GM20000 (cell line): ENCODE results near the gene PTP4A1.

Experiments used
- DNase-seq: peaks from one replicate; pipeline ENCODE4 v3.0.0; 2012; ENCODE audit warnings: low spot score
- TF ChIP-seq, protein P1 (sequence below): IDR thresholded peaks from 2 replicates; pipeline ENCODE4 v1.5.1; 2012; ENCODE audit warnings: mild to moderate bottlenecking, control low read depth; ENCODE audit errors: extremely low read depth, missing control alignments

The PTP4A1 gene

DNA sequence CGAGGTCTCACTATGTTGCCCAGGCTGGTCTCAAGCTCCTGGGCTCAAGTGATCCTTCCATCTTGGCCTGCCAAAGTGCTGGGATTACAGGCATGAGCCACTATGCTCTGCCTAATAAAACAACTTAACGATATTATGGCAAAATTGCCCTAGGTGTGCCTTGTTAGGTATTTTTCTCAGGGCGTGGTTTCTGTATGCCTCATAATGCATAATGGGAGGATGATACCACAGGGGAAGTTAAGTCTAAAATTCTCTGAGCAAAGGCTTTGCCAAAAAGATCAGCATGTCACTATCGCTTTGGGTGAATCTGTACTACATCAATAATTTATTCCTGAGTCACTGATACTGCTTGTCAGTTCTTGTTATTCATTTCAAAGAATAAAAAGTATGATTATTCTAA, 15.9 kb upstream of the PTP4A1 start:
- TF ChIP-seq, protein P1, sequence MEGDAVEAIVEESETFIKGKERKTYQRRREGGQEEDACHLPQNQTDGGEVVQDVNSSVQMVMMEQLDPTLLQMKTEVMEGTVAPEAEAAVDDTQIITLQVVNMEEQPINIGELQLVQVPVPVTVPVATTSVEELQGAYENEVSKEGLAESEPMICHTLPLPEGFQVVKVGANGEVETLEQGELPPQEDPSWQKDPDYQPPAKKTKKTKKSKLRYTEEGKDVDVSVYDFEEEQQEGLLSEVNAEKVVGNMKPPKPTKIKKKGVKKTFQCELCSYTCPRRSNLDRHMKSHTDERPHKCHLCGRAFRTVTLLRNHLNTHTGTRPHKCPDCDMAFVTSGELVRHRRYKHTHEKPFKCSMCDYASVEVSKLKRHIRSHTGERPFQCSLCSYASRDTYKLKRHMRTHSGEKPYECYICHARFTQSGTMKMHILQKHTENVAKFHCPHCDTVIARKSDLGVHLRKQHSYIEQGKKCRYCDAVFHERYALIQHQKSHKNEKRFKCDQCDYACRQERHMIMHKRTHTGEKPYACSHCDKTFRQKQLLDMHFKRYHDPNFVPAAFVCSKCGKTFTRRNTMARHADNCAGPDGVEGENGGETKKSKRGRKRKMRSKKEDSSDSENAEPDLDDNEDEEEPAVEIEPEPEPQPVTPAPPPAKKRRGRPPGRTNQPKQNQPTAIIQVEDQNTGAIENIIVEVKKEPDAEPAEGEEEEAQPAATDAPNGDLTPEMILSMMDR: no peak

DNA sequence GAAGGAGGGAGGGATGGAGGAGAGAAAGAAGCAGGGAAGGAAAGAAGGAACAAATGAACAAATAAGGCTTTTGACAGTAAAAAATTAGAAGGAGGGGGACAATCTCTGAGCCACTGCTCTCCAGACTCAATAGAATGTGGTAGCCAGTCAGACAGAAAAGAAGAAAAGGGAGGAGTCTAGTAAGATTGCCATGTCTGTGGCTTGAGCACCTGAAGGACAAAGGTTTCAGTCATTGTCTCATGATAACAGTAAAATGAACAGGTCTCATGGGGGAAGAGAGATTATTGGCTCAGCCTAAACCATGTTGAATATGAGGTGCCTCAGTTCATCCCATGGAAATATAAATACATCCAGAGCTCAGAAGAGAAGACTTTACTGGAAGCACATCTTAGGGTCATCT, 14.0 kb upstream of the PTP4A1 start:
- no peak for DNase-seq
- TF ChIP-seq, protein P1: no peak

More for the DNA sequence above, 15.9 kb upstream of the PTP4A1 start:
- DNase-seq: no peak

GRCh38 chr6:63560801-63561287, 11.4 kb upstream of the PTP4A1 start:
- TF ChIP-seq, protein P1: no peak
- DNase-seq: no peak

- DNase-seq: no peak
- TF ChIP-seq, protein P1: no peak
Measured at GRCh38 chr6:63561288-63561687, 11.0 kb upstream of the PTP4A1 start.

GRCh38 chr6:63563235-63563634, 9.0 kb upstream of the PTP4A1 start:
- TF ChIP-seq, protein P1: no peak

DNA sequence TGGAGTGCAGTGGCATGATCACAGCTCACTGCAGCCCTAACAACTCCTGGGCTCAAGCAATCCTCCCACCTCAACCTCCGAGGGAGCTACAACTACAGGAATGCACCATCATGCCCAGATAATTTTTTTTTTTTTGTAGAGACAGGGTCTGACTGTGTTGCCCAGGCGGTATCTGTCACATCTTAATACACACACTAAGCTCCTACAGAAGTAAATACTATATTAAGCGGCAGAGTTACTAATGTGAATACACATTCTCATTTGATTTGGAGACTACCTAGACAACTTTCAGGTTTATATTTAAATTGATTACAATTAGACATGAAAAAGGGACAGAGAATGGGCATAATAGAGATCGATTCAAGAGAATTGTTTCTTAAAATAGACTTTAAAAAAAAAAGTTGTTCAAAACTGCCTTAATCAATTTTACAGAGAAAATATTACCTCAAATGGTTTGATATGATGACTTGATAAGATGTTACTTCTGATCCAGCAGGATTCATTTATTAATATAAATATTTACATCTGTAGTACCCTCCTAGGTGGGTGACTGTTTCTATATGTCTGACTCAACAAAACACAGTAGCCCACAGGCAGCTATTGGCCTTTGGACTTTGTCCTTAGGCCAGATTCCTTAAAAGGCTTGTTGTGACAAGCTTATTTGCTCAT, 7.1 kb upstream of the PTP4A1 start:
- TF ChIP-seq, protein P1: no peak
- no peak for DNase-seq

More at GRCh38 chr6:63563235-63563634, 9.0 kb upstream of the PTP4A1 start:
- no peak for DNase-seq

DNA sequence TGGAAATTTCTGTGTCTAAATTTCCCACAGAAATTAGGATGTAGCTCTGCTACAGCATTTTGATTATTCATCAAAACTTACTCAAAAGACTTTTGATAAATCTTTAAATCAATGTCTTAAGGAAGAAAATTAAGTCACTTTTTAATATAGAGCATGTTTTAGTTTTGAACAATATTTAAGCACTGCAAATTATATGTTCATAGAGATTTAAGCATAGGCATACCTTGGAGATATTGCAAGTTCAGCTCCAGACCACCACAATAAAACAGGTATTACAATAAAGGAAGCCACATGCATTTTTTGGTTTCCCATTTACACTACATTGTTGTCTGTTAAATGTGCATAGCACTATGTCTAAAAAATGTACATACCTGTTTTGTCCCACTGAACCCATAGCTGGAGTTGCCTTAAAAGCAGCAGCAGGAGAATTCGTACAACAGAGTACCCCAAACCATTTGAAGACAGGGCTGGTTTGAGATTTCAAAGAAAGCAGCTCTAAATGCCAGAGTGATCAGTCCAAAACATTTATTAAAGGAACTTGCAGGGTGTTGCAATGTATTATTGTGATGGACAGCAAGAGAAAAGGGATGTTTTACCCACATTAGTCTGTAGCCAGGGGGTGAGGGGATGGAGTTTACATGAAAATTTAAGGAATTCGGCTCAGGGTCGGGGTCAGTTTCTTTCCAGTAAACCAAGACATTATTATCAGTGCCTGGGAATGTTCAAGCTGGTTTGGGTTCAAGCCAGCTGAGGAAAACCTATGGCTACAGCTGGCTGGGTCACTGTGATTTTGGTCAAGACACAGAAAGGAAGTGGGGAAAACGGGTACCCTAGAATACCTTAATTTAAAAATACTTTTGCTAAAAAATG, 6.3 kb upstream of the PTP4A1 start:
- TF ChIP-seq, protein P1: no peak
- no peak for DNase-seq
